HG03457 (cell line): Measurements from ENCODE around the gene OR4D11.
"Not testable (repeated sequence)": the region's sequence is repeated elsewhere in the genome, so short reads cannot be mapped to it uniquely, and the experiment has no call there.

Experiments
- ATAC-seq: cut with Tn5 transposase; IDR thresholded peaks from one replicate; pipeline ENCODE4 v1.9.1; 2021; ENCODE audit warnings: moderate number of reproducible peaks; ENCODE audit not compliant: unreplicated experiment

The OR4D11 gene

DNA sequence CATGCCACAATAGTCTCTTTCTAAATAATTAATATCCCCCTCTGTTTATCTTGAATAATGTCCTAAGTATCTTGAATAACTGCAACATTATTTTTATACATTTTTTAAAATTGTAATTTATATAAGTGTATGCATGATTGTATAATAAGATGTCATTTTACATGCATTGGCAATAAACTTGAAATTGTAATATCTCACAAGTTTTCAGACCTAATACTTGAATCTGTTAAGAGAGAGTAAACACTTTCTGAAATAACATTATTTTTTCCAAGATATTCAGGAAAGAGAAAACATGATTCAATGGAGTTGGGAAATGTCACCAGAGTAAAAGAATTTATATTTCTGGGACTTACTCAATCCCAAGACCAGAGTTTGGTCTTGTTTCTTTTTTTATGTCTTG, at the start of gene OR4D11:
TSS of gene OR4D11 (plus strand) at position 301 of the 400 bp plus-strand sequence. CDS start at position 301, 0 bp downstream.
- no peak for ATAC-seq

DNA sequence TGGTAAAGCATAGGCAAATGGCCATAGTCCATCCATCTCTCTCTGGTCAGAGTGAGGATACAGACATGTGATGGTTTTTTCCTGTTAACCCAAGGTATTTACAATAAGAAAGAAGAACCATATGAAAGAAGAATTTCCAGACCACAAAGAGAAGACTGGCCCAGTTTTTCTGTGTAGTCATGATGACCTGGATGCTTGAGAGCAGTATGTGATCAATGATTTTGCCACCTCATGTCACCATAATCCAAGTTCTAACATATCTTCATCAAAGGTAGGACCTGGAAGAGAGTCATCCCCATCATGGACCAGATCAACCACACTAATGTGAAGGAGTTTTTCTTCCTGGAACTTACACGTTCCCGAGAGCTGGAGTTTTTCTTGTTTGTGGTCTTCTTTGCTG, 46.7 kb upstream of the OR4D11 start, which contains the start of gene OR4D6:
TSS of gene OR4D6 (plus strand) at position 301 of the 400 bp plus-strand sequence. CDS start at position 301, 0 bp downstream.
- no peak for ATAC-seq

DNA sequence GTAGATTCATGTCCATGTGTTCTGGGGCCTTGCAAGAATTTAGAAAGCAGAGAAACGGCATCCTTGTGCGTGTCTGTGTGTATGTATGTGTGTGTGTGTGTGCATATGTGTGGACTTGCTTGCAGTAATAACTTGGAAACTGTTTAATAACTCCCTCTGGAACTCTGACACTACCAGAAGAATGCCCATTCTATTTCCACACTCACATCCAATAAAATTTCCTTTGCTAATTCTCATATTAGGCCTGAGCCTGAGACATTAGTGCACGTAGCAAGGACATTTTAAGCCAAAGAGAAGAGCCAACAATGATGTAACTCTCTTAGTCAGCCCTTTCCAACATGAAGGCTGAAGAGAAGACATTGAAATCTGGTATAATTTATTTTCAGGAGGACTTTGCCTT, 43.5 kb upstream of the OR4D11 start:
- ATAC-seq, result no peak

DNA sequence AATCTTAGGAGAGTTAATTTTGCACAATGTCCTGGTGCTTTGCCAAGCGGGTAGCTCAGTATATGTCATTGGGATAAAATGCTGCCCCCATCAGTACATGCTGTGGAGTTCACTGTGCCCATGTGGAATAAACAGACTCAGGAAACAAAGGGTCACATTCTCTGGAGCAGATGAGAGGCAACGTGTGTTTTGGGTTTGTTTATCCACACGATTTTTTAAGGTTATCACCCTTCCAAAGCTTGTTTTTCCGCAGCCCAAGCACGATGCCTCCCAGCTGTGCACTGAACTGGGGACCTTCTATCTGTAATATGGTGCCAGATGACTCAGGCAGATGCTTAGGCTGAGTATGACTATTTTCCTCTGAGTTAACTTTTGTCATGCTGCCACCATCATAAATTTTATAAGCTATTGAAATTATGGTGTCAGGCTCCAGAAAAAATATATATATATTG, 40.2 kb upstream of the OR4D11 start:
- no peak for ATAC-seq

DNA sequence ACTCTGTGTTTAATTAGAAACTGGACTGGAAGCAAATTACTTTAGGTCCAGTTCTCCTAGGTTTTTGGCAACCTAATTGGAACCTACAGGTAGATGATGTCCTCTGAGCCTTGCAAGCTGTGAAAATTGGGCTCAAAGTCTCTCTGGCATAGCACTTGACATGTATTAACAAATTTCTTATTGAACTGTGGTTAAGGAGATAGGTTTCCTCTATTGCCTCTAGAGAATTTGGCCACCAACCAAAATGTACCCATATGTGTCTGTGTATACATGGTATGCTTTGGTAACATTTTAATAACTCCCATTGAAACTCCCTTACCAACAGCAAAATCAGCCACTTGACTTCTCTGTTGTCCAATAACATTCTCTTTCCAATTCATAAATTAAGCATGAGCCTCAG, 30.4 kb upstream of the OR4D11 start, which contains the start of gene OR4D10:
TSS of gene OR4D10 (plus strand) at position 301 of the 400 bp plus-strand sequence. CDS start 4,115 bp downstream, outside the sequence.
- ATAC-seq, result no peak

DNA sequence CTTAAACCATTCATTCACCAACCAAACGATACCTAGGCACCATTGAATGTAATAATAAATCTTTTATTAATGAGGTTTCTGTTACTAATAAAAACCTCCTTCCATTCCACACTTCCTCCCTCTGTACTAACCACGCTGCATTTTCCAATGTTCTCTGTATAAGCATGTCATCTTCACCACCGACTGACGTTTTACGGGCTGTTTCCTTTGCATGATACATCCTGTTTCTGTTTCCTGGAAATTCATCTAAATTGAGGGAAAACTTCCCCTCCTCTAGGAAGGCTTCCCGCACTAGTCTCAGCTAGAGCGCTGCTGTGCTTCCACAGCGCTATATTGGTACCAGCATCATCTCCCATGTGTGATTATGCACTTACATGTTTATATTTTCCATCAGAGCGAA, 28.2 kb upstream of the OR4D11 start:
- ATAC-seq, result no peak

DNA sequence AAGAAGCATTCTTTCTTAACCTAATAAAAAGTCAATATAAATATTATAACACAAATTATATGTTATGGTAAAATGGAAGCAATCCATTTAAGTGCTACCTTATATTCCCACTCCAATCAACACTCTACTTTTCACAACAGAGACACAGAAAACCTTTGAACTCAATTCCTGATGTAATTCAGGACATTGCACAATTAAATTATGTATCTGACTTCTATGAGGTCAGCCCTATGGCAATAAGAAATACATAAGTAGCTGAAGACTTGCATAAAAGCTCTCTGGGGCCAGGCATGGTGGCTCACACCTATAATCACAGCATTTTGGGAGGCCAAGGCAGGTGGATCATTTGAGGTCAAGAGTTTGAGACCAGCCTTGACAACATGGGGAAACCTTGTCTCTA, 23.5 kb upstream of the OR4D11 start:
- no peak for ATAC-seq

DNA sequence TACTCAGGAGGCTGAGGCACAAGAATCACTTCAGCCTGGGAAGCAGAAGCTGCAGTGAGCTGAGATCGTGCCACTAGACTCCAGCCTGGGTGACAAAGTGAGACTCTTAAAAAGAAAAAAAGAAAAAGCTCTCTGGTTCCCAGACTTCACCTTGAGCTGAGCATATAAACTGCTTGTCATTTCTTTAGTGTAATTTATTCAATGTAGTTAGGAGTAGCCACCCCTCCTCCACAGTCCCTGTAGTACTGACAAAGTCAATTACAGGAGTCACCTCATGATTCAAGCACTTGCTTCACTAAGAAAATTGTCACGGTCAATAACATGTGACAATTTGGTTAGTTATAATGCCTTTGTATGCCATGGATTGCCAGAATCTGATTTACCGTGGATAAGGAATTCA, 23.0 kb upstream of the OR4D11 start:
- no peak for ATAC-seq

DNA sequence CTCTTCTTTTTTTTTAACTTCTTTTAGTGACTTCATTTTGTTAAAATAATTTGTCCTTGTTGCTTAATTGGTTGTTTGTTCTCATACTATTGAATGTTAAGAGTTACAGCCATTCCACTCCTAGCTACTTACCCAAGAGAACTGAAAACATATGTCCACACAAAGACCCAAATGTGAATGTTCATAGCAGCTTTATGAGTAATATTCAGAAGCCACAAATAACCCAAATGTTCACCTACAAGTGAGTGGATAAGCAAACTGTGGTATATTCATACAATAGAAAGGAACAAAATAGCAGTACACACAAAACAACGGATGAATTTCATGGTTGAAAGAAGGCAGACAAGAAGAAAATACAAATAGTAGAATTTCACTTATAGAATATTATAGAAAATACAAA, 1.4 kb upstream of the OR4D11 start:
- ATAC-seq, result no peak

DNA sequence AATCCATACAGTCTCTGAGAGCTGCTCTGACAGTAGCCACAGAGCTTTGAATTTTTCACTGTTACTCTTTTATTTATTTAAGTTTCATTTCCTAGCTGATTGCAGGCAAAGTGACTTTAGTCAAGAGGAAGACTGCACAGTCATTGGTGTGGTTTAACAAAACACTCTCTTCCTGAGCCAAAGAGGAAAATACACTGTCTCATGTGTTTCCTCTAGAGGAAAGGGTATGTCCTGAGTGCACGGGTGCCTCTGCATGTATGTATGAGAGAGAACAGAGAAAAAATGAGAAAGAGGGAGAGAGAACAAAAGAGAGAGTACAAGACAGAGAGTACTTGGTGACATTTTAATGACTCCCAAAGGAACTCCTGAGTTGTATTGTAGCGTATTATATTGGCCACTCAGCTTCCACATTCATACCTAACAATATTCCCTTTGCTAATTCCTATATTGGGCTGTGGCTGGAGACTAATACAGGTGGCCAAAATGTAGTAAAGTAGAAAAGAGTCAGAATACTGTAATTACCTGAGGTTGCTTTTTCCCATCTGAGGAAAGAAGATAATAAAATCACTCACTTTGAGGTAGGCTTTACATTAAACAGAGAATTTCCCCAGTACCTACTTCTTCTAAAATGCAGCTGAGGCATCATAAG, 7.7 kb downstream of the OR4D11 start, which contains the start of gene OR4D9:
TSS of gene OR4D9 (plus strand) at position 599 of the 649 bp plus-strand sequence. CDS start 3,374 bp downstream, outside the sequence.
- ATAC-seq, result no peak

DNA sequence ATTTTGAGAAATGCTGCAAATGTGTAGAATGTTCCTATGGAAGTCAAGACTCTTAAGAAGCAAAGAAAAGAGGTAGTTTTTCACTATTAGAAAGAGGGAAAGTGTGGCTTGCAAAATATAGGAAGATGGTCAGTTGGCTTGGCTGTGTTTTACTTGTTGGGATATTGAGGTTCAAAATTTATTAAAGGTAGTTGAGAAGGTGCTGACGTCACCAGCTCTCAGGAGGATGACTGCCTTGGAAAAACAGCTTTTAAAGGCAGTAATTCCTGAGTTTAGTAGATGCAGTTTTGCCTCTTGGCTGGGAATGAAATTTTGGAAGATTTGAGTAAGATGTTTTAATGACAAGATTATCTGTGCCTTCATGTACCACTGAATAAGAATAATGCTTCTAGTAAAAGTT, 8.3 kb downstream of the OR4D11 start:
- ATAC-seq, result no peak

DNA sequence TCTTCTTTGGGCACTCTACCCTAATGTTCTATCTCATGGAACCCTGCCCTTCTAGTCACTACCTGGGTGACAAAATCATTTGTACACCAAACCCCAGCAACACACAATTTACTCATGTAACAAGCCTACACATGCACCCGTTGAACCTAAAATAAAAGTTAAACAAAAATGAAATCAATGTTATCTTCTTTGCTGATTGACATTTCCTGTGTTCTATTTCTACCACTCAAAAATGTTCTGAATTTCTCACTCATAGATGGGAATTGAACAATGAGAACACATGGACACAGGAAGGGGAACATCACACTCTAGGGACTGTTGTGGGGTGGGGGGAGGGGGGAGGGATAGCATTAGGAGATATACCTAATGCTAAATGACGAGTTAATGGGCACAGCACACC, 16.8 kb downstream of the OR4D11 start:
- not testable (repeated sequence) for ATAC-seq

DNA sequence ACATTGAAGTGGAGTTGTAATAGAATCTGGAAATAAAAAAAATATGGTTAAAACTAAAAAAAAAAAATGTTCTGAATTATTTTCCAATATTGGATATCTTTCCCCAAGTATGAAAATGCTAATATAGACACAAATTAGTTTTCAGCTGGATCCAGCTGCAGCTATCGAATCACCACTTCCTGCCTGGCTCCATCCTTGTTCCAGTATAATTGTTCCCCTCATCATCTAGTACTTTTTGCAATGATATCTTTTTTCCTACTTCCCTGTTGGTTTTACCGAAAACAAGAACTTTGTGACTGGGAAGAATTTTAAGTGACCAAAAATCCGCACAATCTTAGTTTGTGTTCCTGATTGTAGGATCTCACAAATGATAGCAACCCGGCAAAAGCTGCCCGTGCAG, 17.4 kb downstream of the OR4D11 start:
- ATAC-seq, result no peak

DNA sequence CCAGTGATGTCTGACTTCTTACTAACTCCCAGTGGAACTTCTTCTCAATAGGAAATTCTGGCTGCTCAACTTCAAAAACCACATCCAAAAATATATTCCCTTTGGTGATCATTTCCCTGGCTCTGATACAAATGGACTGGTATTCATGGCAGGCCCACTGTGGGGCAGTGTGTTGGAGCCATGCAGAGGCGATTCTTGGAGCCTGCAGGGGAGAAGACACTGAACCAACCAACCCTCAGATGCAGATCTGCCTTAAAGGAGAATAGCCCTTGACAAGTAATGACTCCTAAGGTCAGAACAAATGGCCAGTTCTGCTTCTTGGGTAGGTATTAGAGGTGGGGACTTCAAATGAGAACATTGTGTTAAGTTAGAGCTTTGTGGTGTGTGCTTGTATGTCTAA, 20.2 kb downstream of the OR4D11 start:
- ATAC-seq, result no peak

DNA sequence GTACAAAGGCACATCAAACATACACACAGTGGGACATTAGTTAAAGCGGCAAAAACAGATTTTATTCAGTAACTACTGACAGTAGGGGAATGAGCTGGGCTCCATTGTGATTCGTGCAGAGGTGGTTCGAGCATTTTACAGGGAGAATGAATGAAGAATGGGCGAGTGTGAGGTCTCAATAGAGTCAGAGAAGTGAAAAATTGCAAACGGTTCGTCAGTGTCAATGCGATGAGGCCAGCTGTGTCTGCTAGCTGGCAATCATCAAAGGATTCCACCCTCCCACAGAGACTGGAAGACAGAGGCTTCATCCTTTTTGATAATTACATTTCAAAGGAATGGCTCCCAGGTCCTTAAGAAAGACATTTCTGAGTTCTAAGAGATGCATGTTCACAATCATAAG, 25.3 kb downstream of the OR4D11 start:
- ATAC-seq, result no peak

DNA sequence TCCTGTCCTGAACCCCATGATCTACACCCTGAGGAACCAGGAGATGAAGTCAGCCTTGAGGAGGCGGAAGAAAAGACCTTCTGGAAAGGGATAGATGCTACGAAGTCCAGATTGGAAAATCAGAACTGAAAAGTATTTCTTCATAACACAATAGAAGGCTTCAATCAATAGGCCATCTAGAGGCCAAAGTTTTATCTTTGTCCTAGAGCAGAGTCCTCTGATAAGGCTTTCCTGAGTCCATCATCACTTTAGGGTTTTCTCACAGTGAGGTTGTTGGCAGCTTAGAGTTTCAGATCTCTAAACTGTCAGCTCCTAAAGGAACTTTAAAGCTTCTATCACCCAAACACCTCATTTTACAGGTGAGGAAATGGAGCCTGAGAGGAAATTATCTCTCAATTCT, 29.2 kb downstream of the OR4D11 start:
- ATAC-seq, result no peak

DNA sequence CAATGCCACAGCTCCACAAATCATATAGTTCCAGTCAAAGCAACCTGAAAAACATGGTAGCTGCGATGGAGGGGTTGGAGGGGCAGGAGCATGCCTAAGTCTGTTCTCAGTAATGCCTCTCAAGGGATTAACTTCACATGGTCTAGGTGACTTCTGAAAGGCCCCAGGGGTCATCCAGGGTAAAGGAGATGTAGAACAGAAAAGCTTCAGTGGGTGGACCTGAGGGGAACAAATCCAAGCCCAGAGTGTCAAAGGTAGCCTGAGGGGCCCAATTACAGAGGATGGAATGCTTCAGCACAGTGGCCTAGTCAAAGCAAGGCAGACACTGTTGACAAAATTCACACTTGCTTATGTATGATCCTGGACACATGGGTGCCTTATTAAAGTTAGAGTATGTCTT, 31.3 kb downstream of the OR4D11 start:
- no peak for ATAC-seq

DNA sequence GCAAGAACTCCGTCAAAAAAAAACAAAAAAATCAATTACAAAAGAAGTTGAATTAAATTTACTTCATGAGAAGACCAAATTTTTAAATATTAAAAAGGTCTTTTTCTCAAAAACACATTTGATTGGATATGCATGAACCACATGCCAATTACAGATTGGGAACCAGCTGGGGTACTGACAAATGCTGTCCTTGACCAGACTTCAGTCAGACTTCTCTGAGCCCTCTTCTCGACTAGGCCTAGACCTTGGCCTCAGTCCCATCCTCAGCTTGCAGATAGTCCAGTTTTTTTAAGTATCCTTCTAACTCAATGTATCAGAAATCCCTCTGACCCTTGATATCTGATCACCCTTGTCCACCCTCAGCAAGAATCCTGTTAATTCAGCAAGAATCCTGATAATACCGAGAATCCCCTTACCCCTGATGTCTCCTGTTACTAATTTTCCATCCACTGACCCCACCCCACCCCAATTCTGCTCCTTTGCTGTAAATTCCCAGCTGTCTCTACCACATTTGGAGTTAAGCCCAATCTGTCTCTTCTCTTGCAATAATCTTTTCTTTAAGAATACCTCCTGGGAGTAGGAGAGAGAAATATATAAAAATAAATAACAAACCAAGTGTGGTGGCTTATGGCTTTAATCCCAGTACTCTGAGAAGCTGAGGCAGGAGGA, 38.9 kb downstream of the OR4D11 start:
- ATAC-seq, result no peak

DNA sequence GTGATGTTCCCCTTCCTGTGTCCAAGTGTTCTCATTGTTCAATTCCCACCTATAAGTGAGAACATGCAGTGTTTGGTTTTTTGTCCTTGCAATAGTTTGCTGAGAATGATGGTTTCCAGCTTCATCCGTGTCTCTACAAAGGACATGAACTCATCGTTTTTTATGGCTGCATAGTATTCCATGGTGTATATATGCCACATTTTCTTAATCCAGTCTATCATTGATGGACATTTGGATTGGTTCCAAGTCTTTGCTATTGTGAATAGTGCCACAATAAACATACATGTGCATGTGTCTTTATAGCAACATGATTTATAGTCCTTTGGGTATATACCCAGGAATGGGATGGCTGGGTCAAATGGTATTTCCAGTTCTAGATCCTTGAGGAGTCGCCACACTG, 40.3 kb downstream of the OR4D11 start:
- ATAC-seq, result not testable (repeated sequence)

DNA sequence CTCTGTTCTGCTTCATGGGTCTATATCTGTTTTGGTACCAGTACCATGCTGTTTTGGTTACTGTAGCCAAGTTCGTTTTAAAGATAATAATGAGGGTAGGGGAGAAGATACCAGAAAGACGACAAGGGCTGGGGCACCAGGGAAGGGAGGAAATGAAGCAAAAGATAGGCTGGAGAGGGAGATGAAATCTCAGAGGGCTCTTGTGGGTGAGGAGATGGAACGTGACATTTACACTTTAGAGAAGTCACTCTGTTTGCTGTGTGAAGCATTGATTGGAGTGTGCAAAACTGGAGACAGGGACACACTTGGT, 41.4 kb downstream of the OR4D11 start:
- ATAC-seq, result no peak

DNA sequence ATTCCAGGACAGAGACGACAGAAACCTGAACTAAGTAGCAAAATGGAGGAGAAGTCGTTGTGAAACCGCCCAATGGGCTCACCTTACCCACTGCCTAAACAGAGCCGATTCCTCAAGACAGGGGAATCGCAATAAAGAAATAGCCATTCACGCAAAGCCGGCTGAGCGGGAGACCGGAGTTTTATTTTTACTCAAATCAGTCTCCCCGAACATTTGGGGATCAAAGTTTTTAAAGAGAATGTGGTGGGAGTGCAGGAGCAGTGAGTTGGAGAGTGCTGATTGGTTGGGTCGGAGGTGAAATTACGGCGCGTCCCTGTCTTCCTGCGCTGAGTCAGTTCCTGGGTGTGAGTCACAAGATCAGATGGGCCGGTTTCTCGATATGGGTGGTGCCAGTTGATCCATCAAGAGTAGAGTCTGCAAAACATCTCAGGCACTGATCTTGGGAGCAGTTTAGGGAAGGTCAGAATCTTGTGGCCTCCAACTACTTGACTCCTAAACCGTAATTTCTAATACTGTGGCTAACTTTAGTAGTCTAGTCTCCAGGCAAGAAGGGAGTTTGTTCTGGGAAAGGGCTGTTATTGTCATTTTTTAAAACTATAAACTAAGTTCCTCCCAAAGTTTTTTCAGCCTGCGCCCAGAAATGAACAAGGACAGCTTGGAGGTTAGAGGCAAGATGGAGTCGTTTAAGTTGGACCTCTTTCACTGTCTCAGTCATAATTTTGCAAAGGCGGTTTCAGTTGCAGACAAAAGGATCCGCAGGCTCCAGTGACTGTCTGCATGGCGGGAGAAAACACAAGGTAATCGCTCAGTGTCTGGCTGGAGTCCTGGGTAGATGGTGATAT, 42.0 kb downstream of the OR4D11 start:
- ATAC-seq, result no peak
